Measurements from ENCODE around the gene PTPRD. TPM values are rescaled to one million over a fixed set of nuclear protein-coding genes. Genes with fewer than 3 reads are reported as not detected.
"Not testable (repeated sequence)": the region's sequence is repeated elsewhere in the genome, so short reads cannot be mapped to it uniquely, and the experiment has no call there.

PTPRD gene
- total RNA-seq, 1 experiment from 2014 or later: not detected

DNA sequence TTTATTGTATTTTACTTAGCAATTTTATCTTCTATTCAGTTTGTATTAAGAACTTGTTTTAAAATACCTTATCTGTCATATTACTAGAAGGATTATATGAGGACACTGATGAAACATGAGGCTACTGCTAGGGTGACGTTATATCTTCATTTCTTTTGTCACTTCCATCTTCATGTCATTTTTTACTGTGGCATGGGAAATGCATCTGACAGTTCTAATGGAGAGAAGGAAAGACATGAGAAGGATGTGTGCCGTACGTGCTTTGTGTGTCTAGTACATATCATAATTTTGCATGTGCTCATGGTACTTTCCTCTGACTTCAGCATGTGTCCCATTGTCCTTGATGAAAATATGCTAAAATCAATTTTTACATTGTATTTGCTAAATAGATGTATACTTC lies 258.2 kb downstream of the PTPRD start:
- Mint-ChIP-seq H3K36me3 (ENCODE audit: insufficient read depth, unreplicated experiment) (no peaks in the 10 kb centered on the region), H3K27me3 (ENCODE audit: insufficient read depth, unreplicated experiment) (peaks cover 60% of the 10 kb centered on the region), H3K4me3 (ENCODE audit: unreplicated experiment) (no peak overlapping the region), H3K4me1 (ENCODE audit: insufficient read depth, unreplicated experiment) (no peaks in the 10 kb centered on the region), H3K27ac (ENCODE audit: low read depth, unreplicated experiment) (no peak overlapping the region), H3K9me3 (ENCODE audit: unreplicated experiment) (no peaks in the 10 kb centered on the region)
- ChIA-PET POLR2A (no interaction called here), CTCF (interaction anchor here (0.5 to 0.6 kb wide), 2 partner anchors 50 to 1295 kb away, joined by 4 read pairs; no protein-coding TSS in a partner anchor)
- intact Hi-C loops (cut with micrococcal nuclease): no loop called here
- DNase-seq (ENCODE audit: unreplicated experiment): no peak
- no TSS peak for BruUV-seq (replicated peaks)
- TF ChIP-seq, protein P1, sequence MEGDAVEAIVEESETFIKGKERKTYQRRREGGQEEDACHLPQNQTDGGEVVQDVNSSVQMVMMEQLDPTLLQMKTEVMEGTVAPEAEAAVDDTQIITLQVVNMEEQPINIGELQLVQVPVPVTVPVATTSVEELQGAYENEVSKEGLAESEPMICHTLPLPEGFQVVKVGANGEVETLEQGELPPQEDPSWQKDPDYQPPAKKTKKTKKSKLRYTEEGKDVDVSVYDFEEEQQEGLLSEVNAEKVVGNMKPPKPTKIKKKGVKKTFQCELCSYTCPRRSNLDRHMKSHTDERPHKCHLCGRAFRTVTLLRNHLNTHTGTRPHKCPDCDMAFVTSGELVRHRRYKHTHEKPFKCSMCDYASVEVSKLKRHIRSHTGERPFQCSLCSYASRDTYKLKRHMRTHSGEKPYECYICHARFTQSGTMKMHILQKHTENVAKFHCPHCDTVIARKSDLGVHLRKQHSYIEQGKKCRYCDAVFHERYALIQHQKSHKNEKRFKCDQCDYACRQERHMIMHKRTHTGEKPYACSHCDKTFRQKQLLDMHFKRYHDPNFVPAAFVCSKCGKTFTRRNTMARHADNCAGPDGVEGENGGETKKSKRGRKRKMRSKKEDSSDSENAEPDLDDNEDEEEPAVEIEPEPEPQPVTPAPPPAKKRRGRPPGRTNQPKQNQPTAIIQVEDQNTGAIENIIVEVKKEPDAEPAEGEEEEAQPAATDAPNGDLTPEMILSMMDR (IDR thresholded peaks at IDR 0.05; ENCODE audit: unreplicated experiment): no peak

DNA sequence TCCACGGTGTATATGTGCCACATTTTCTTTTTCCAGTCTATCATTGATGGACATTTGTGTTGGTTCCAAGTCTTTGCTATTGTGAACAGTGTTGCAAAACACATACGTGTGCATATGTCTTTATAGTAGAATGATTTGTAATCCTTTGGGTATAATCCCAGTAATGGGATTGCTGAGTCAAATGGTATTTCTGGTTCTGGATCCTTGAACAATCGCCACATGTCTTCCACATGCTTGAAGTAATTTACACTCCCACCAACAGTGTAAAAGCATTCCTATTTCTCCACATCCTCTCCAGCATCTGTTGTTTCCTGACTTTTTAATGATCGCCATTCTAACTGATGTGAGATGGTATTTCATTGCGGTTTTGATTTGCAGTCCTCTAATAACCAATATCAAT lies 267.2 kb downstream of the PTPRD start:
- CTCF ChIA-PET; H3K27ac Mint-ChIP-seq (ENCODE audit: low read depth, unreplicated experiment); intact Hi-C loops (cut with micrococcal nuclease); H3K9me3 Mint-ChIP-seq (ENCODE audit: unreplicated experiment); DNase-seq (ENCODE audit: unreplicated experiment); POLR2A ChIA-PET; H3K4me1 Mint-ChIP-seq (ENCODE audit: insufficient read depth, unreplicated experiment); BruUV-seq (replicated peaks); H3K36me3 Mint-ChIP-seq (ENCODE audit: insufficient read depth, unreplicated experiment); H3K4me3 Mint-ChIP-seq (ENCODE audit: unreplicated experiment): not testable (repeated sequence)
- H3K27me3 Mint-ChIP-seq (ENCODE audit: insufficient read depth, unreplicated experiment): peaks cover 66% of the 10 kb centered on the region

DNA sequence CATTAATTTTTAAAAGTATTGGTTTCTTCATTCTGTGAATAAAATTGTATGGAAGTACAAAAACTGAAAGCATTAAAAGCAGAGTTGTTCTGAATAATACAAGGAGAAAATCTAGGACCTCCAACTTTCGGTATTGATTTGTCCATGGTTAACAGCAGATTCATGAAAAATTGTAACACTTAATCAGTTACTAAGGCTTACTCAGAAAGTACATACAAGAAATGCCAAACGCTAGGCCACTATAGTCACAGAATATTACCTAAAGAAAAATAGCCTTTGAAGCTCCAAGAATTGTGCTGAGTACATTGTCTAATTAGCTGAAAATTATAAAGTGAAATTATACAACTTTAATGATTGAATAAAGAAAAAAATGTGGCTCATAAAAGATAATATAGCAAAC lies 271.7 kb downstream of the PTPRD start:
- Mint-ChIP-seq H3K36me3 (ENCODE audit: insufficient read depth, unreplicated experiment) (no peaks in the 10 kb centered on the region), H3K4me3 (ENCODE audit: unreplicated experiment) (no peak overlapping the region), H3K27ac (ENCODE audit: low read depth, unreplicated experiment) (no peak overlapping the region), H3K27me3 (ENCODE audit: insufficient read depth, unreplicated experiment) (peaks cover 74% of the 10 kb centered on the region), H3K4me1 (ENCODE audit: insufficient read depth, unreplicated experiment) (no peaks in the 10 kb centered on the region), H3K9me3 (ENCODE audit: unreplicated experiment) (no peaks in the 10 kb centered on the region)
- intact Hi-C loops (cut with micrococcal nuclease): no loop called here
- no peak for DNase-seq (ENCODE audit: unreplicated experiment)
- POLR2A ChIA-PET: no interaction called here
- TF ChIP-seq, protein P1 (IDR thresholded peaks at IDR 0.05; ENCODE audit: unreplicated experiment): no peak
- no TSS peak for BruUV-seq (replicated peaks)
- CTCF ChIA-PET: no interaction called here

DNA sequence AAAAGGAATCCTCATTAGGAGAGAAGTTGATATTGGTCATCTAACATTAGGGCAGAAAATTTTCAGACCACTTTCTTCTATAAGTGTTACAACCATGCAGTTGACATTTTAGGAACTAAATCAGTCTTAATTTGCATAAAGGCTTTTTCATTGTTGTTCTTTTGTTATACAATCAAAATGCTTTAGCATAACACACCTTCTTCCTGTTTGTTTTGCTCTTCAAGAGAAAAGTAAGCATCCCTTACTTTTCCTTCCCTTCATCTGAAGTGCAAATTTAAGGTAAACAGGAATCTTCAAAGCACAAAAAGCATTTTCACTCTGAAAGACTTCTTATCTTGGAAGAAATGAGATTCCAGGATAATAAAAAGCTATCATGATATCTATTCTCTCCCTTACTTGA lies 273.6 kb downstream of the PTPRD start:
- TF ChIP-seq, protein P1 (IDR thresholded peaks at IDR 0.05; ENCODE audit: unreplicated experiment): no peak
- BruUV-seq (replicated peaks): no TSS peak
- H3K4me1 Mint-ChIP-seq (ENCODE audit: insufficient read depth, unreplicated experiment): no peaks in the 10 kb centered on the region
- H3K9me3 Mint-ChIP-seq (ENCODE audit: unreplicated experiment): no peaks in the 10 kb centered on the region
- no peak for DNase-seq (ENCODE audit: unreplicated experiment)
- H3K27ac Mint-ChIP-seq (ENCODE audit: low read depth, unreplicated experiment): no peak overlapping the region
- H3K4me3 Mint-ChIP-seq (ENCODE audit: unreplicated experiment): no peak overlapping the region
- intact Hi-C loops (cut with micrococcal nuclease): no loop called here
- POLR2A ChIA-PET: interaction anchor here (0.7 kb wide), 1 partner anchor 13 kb away, joined by 4 read pairs; no protein-coding TSS in a partner anchor
- CTCF ChIA-PET: interaction anchor here (0.6 kb wide), 1 partner anchor 450 kb away, joined by 5 read pairs; no protein-coding TSS in a partner anchor
- H3K36me3 Mint-ChIP-seq (ENCODE audit: insufficient read depth, unreplicated experiment): no peaks in the 10 kb centered on the region
- H3K27me3 Mint-ChIP-seq (ENCODE audit: insufficient read depth, unreplicated experiment): peaks cover 89% of the 10 kb centered on the region

DNA sequence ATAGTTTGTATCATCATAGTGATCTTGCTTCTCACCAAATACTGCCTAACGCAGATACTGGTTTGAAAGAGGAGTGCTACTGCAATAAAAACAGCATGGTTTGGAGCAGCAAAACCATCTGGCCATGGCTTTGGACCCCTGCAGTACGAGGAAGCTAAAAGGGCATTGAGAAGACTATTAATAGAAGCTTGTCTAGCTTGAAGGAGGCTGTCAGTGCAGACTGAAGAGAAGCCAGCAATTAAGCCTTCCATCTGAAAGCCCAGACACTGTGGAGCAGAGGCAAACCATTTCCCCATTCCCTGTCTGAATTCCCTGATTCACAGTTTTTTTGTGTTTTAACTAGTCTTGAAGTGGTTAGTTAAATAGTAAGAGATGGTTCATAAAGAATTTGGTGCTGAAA lies 281.6 kb downstream of the PTPRD start:
- no peak overlapping the region for H3K4me3 Mint-ChIP-seq (ENCODE audit: unreplicated experiment)
- H3K4me1 Mint-ChIP-seq (ENCODE audit: insufficient read depth, unreplicated experiment): no peaks in the 10 kb centered on the region
- no peaks in the 10 kb centered on the region for H3K9me3 Mint-ChIP-seq (ENCODE audit: unreplicated experiment)

More for the DNA sequence above, 281.6 kb downstream of the PTPRD start:
- POLR2A ChIA-PET: no interaction called here
- no TSS peak for BruUV-seq (replicated peaks)
- TF ChIP-seq, protein P1 (IDR thresholded peaks at IDR 0.05; ENCODE audit: unreplicated experiment): no peak
- Mint-ChIP-seq H3K27me3 (ENCODE audit: insufficient read depth, unreplicated experiment) (peaks cover 78% of the 10 kb centered on the region), H3K36me3 (ENCODE audit: insufficient read depth, unreplicated experiment) (no peaks in the 10 kb centered on the region), H3K27ac (ENCODE audit: low read depth, unreplicated experiment) (no peak overlapping the region)
- CTCF ChIA-PET: no interaction called here
- intact Hi-C loops (cut with micrococcal nuclease): no loop called here
- DNase-seq (ENCODE audit: unreplicated experiment): no peak
